ENCODE measurements around the gene PPP2R3B. TPM values are rescaled to one million over a fixed set of nuclear protein-coding genes. Genes with fewer than 3 reads are reported as not detected.
"Not testable (repeated sequence)": the region's sequence is repeated elsewhere in the genome, so short reads cannot be mapped to it uniquely, and the experiment has no call there.

PPP2R3B gene
- polyA plus RNA-seq, 1 donor (not counting 4 experiments of a cell fraction or from before 2014, with no cell fraction given) = 6.6 TPM

- Histone ChIP-seq H3K4me2 (ENCODE audit: control insufficient read depth, extremely low read depth, insufficient read depth, low read depth, low read length) (no peak overlapping the region), H3K9me1 (ENCODE audit: control insufficient read depth, extremely low read depth, insufficient read depth, low read length) (no peaks in the 10 kb centered on the region)
Measured at GRCh38 chrX:384861-385260, 1.8 kb downstream of the PPP2R3B start.

DNA sequence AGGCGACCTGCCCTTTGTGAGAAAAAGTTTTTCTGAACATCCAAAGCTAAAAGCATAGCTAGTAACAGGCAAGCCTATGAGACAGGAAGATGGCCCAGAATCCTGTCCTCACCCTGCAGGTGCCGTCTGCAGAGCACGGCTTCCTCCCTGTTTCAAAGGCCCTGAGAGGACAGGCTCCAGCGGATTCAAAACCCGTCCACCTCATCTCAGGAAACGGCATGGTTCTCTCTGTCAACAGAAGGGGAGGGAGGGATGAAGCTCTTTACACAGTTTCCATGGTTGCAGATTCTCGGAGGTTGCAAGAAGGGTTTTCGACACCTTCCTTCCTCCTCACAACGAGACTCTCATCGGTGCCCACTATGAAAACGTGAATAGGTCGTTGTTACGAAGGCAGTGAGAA is 8.3 kb downstream of the PPP2R3B start:
- no peaks in the 10 kb centered on the region for H3K9me1 ChIP-seq (ENCODE audit: control insufficient read depth, extremely low read depth, insufficient read depth, low read length)
- peaks cover 12% of the 10 kb centered on the region for H3K4me1 ChIP-seq (ENCODE audit: control insufficient read depth, extremely low read depth, insufficient read depth, low read length)
- H3K79me2 ChIP-seq (ENCODE audit: control insufficient read depth, insufficient read depth, low read length) = peaks cover 2% of the 10 kb centered on the region
- peaks cover 22% of the 10 kb centered on the region for H3K27me3 ChIP-seq (ENCODE audit: control insufficient read depth, extremely low read depth, insufficient read depth, low read length)
- dilution Hi-C loops (cut with MboI; ENCODE audit: extremely low pct_ligation_motif_present, low sequenced_read_pairs) = no loop called here
- H3K9ac ChIP-seq (ENCODE audit: control insufficient read depth, extremely low read depth, insufficient read depth, low read length) = no peak overlapping the region
- no peak overlapping the region for H3K4me2 ChIP-seq (ENCODE audit: control insufficient read depth, extremely low read depth, insufficient read depth, low read depth, low read length)
- H3K27ac ChIP-seq (ENCODE audit: control insufficient read depth, insufficient read depth, low read length) = no peak overlapping the region
- H3K9me3 ChIP-seq (ENCODE audit: control insufficient read depth, low read depth, low read length) = no peaks in the 10 kb centered on the region
- FAIRE-seq (no peak), DNase-seq (ENCODE audit: low read depth, low spot score) (no peak)
- H3K36me3 ChIP-seq (ENCODE audit: control insufficient read depth in 2 of 2, extremely low read depth in 1 of 2, insufficient read depth in 2 of 2, low read length in 2 of 2) = no peaks in the 10 kb centered on the region
- TF ChIP-seq, protein P1, sequence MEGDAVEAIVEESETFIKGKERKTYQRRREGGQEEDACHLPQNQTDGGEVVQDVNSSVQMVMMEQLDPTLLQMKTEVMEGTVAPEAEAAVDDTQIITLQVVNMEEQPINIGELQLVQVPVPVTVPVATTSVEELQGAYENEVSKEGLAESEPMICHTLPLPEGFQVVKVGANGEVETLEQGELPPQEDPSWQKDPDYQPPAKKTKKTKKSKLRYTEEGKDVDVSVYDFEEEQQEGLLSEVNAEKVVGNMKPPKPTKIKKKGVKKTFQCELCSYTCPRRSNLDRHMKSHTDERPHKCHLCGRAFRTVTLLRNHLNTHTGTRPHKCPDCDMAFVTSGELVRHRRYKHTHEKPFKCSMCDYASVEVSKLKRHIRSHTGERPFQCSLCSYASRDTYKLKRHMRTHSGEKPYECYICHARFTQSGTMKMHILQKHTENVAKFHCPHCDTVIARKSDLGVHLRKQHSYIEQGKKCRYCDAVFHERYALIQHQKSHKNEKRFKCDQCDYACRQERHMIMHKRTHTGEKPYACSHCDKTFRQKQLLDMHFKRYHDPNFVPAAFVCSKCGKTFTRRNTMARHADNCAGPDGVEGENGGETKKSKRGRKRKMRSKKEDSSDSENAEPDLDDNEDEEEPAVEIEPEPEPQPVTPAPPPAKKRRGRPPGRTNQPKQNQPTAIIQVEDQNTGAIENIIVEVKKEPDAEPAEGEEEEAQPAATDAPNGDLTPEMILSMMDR (optimal IDR thresholded peaks at IDR 0.05 in 1 of 3, IDR thresholded peaks at IDR 0.05 in 1 of 3, conservative IDR thresholded peaks at IDR 0.05 in 1 of 3; ENCODE audit: extremely low read depth in 1 of 3, insufficient read depth in 2 of 3, low read length in 3 of 3) = no peak
- TF ChIP-seq EZH2 (IDR thresholded peaks at IDR 0.05; ENCODE audit: low read length) = no peak
- no peak overlapping the region for H3K4me3 ChIP-seq (ENCODE audit: control insufficient read depth in 2 of 3, extremely low read depth in 1 of 3, insufficient read depth in 2 of 3, low read depth in 1 of 3, low read length in 3 of 3)
- H2AFZ ChIP-seq (ENCODE audit: control insufficient read depth, low read length) = no peak overlapping the region
- no peaks in the 10 kb centered on the region for H4K20me1 ChIP-seq (ENCODE audit: control insufficient read depth, extremely low read depth, insufficient read depth, low read length)

More at GRCh38 chrX:384861-385260, 1.8 kb downstream of the PPP2R3B start:
- Histone ChIP-seq H3K9me3 (ENCODE audit: control insufficient read depth, low read depth, low read length) (no peaks in the 10 kb centered on the region), H3K9ac (ENCODE audit: control insufficient read depth, extremely low read depth, insufficient read depth, low read length) (no peak overlapping the region), H3K4me1 (ENCODE audit: control insufficient read depth, extremely low read depth, insufficient read depth, low read length) (peaks cover 4% of the 10 kb centered on the region), H3K36me3 (ENCODE audit: control insufficient read depth in 2 of 2, extremely low read depth in 1 of 2, insufficient read depth in 2 of 2, low read length in 2 of 2) (no peaks in the 10 kb centered on the region), H3K79me2 (ENCODE audit: control insufficient read depth, insufficient read depth, low read length) (no peaks in the 10 kb centered on the region), H3K27me3 (ENCODE audit: control insufficient read depth, extremely low read depth, insufficient read depth, low read length) (no peaks in the 10 kb centered on the region), H3K27ac (ENCODE audit: control insufficient read depth, insufficient read depth, low read length) (no peak overlapping the region), H4K20me1 (ENCODE audit: control insufficient read depth, extremely low read depth, insufficient read depth, low read length) (no peaks in the 10 kb centered on the region), H2AFZ (ENCODE audit: control insufficient read depth, low read length) (no peak overlapping the region), H3K4me3 (ENCODE audit: control insufficient read depth in 2 of 3, extremely low read depth in 1 of 3, insufficient read depth in 2 of 3, low read depth in 1 of 3, low read length in 3 of 3) (no peak overlapping the region)
- FAIRE-seq (no peak), DNase-seq (ENCODE audit: low read depth, low spot score) (no peak)
- TF ChIP-seq, protein P1 (optimal IDR thresholded peaks at IDR 0.05 in 1 of 3, IDR thresholded peaks at IDR 0.05 in 1 of 3, conservative IDR thresholded peaks at IDR 0.05 in 1 of 3; ENCODE audit: extremely low read depth in 1 of 3, insufficient read depth in 2 of 3, low read length in 3 of 3) = no peak
- no peak for TF ChIP-seq EZH2 (IDR thresholded peaks at IDR 0.05; ENCODE audit: low read length)
- dilution Hi-C loops (cut with MboI; ENCODE audit: extremely low pct_ligation_motif_present, low sequenced_read_pairs) = no loop called here

DNA sequence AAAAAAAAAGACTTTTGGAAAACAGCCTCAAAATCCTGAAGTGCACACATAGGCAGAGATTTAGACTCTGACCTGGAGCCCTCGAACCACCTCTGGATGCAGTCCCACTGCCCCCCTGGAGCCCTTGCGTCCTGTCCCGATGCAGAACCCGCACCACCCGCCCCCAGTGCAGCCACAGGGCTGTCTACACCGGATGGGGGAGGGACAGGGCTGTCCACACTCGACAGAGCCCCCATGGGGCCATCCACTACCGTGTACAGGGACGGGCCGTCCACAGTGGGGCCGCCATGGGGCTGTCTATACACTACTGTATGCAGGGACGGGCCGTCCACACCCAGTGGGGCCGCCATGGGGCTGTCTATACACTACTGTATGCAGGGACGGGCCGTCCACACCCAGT is 10.5 kb downstream of the PPP2R3B start:
- FAIRE-seq; H3K79me2 ChIP-seq (ENCODE audit: control insufficient read depth, insufficient read depth, low read length); H4K20me1 ChIP-seq (ENCODE audit: control insufficient read depth, extremely low read depth, insufficient read depth, low read length); H3K9me1 ChIP-seq (ENCODE audit: control insufficient read depth, extremely low read depth, insufficient read depth, low read length); H3K36me3 ChIP-seq (ENCODE audit: control insufficient read depth in 2 of 2, extremely low read depth in 1 of 2, insufficient read depth in 2 of 2, low read length in 2 of 2); H3K9me3 ChIP-seq (ENCODE audit: control insufficient read depth, low read depth, low read length); H3K9ac ChIP-seq (ENCODE audit: control insufficient read depth, extremely low read depth, insufficient read depth, low read length); H2AFZ ChIP-seq (ENCODE audit: control insufficient read depth, low read length); dilution Hi-C loops (cut with MboI; ENCODE audit: extremely low pct_ligation_motif_present, low sequenced_read_pairs); H3K4me2 ChIP-seq (ENCODE audit: control insufficient read depth, extremely low read depth, insufficient read depth, low read depth, low read length); DNase-seq (ENCODE audit: low read depth, low spot score); H3K27ac ChIP-seq (ENCODE audit: control insufficient read depth, insufficient read depth, low read length); H3K4me3 ChIP-seq (ENCODE audit: control insufficient read depth in 2 of 3, extremely low read depth in 1 of 3, insufficient read depth in 2 of 3, low read depth in 1 of 3, low read length in 3 of 3): not testable (repeated sequence)
- Histone ChIP-seq H3K27me3 (ENCODE audit: control insufficient read depth, extremely low read depth, insufficient read depth, low read length) (peaks cover 34% of the 10 kb centered on the region), H3K4me1 (ENCODE audit: control insufficient read depth, extremely low read depth, insufficient read depth, low read length) (peaks cover 12% of the 10 kb centered on the region)
